ENCODE results near the gene MCOLN3.
"Not testable (repeated sequence)": the region's sequence is repeated elsewhere in the genome, so short reads cannot be mapped to it uniquely, and the experiment has no call there.

MCOLN3 gene

GRCh38 chr1:84988588-84988987 is 59.7 kb downstream of the MCOLN3 start:
- DNase-seq, result peak in 1 of 2 donors; percentile 42

DNA sequence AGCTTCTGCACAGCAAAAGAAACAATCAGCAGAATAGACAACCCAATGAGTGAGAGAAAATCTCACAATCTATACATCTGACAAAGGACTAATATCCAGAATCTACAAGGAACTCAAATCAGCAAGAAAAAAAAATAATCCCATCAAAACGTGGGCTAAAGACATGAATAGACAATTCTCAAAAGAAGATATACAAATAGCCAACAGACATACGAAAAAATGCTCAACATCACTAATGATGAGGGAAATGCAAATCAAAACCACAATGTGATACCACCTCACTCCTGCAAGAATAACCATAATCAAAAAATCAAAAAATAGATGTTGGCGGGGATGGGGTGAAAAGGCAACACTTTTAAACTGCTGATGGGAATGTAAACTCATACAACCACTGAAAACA is 61.7 kb downstream of the MCOLN3 start:
- DNase-seq, result not testable (repeated sequence)

DNA sequence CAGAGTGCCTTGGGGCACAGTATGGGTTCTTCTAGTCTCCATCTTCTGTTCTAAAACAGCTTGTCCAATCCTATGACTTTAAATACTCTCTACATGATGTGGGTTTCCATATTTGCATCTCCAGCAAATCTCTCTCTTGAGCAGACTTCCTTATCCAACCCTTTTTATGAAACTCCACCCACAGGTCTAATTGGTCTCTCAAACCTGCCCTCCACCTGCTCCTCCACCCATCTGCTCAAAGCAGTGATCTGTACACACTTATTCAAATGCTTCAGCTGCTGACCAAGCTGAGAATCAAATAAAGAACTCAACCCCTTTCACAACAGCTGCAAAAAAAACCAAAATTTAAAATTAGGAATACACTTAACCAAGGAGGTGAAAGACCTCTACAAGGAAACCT is 62.9 kb downstream of the MCOLN3 start:
- no peak for DNase-seq

GRCh38 chr1:84982395-84982794 is 65.9 kb downstream of the MCOLN3 start:
- DNase-seq, result no peak

DNA sequence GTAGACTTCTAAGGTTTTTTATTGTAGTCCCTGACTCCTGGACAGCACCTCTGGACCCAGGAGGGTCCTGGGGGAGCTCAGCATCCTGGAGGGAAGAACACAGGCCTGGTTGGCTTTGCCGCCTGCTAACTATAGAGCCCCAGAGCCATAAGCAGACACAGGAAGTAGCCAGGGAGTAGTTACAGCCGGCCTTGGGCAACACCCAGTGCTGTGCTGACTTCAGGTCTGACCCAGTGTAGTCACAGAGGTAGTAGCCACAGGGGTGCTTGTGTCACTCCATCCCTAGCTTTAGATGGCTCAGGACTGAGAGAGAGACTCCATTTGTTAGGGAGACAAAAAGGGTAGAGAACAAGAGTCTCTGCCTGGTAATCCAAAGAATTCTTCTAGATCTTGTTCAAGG is 73.3 kb downstream of the MCOLN3 start:
- DNase-seq, result no peak

DNA sequence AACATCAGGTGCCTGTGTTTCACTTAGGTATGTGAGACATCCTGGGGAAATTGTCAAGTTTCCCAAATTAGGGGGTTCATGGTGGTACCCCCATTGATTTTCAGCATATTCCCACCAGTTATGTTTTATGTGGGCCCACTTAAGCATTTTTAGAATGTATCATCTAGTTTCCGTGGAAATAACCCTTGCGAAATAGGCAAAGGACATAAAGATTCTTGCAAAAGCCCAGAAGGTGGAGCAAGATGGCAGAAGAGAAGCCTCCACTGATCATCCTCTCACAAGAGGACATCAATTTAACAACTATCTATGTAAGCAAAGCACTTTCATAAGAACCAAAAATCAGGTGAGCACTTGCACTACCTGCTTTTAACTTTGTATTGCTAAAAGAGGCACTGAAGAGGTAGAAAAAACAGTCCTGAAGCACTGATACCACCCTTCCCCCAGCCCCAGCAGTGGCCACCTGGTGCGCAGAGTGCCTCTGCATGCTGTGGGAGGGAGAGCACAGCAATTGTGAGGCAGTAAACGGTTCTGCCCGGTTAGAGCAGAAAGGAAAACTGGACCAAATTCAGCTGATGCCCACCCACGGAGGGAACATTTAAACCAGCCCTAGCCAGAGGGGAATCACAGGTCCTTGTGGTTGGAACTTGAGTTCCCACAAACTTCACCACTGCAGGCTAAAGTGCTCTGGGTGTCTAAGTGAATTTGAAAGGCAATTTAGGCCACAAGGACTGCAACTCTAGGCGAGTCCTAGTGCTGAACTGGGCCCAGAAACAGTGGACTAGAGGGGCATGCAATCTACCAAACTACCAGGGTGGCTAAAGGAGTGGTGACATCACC is 74.6 kb downstream of the MCOLN3 start:
- no peak for DNase-seq

DNA sequence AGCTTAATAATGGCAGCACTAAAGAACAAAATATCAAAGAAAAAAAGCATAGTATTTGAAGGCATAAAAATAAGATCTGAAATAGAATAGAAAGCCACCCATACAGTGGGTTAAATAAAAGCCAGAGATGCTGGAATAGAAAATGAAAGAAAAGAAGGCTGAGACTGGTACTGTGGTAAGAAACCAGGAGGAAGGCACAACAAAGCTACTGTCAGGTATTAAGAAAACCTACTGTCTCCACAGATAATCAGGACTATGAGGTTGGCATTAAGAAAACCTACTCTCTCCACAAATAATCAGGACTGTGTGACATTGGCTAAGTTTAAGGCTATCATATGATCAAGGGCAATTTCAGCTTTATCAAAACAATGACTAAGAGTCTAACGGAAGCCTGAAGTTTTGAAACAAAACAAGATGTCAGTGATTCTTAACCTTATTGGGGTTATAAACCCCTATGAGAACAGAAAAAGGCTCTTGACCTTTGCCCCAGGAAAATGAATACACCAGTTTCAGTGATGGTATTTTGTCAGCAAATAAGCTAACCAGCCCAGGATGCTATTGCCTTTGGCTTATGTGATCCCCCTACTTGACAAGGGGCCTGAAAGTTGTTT is 75.8 kb downstream of the MCOLN3 start:
- DNase-seq, result no peak

GRCh38 chr1:84971957-84972356 is 76.3 kb downstream of the MCOLN3 start:
- no peak for DNase-seq

GRCh38 chr1:84969489-84970250 is 78.6 kb downstream of the MCOLN3 start:
- DNase-seq, result peak in 1 of 2 donors; percentile 34

DNA sequence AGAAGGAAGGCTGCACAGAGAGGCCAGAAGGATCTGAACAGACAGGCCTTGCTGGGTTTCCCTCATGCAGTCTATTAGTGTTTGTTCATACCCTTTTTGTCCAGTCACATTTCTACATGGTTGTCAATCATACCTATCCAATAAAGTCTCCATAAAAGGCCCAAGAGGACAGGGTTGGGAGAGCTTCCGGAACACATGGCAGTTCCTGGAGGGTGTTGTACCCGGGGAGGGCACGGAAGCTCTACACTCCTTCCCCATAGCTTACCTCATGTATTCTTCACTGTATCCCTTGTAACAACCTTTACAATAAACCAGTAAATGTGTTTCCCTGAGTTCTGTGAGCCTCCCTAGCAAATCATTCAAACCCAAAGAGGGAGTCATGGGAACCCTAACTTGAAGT is 79.4 kb downstream of the MCOLN3 start:
- no peak for DNase-seq

DNA sequence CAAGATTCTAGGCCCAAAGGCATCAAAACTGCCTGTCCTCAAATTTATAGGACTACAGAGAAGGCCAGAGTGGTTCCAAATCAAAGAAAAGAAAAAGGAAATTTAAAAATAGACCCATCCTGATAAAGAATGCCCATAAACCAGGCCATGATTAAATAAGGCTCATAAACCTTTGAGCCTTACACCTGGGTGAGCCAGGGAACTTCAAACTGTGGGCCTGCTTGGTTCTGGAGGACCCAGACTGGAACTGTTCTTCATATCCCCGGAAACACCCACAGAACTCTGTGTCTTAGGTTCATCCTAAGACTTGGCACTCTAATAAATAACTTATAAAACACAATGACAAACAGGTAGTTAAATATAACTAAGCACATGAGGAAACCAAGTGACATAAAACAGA is 80.2 kb downstream of the MCOLN3 start:
- DNase-seq, result no peak

Data from CD4-positive, alpha-beta T cell treated with Interferon alpha-2 for 1 hour (primary cell).